Measurements from ENCODE around the gene SFSWAP.

DNA sequence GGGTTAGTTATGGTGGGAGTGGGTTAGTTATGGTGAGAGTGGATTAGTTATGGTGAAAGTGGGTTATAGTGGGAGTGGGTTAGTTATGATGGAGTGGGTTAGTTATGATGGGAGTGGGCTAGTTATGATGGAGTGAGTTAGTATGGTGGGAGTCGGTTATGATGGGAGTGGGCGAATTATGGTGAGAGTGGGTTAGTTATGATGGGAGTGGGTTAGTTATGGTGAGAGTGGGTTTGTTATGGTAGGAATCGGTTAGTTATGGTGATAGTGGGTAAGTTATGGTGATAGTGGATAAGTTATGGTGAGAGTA is 22.1 kb upstream of the SFSWAP start:
- TF ChIP-seq, protein P1, sequence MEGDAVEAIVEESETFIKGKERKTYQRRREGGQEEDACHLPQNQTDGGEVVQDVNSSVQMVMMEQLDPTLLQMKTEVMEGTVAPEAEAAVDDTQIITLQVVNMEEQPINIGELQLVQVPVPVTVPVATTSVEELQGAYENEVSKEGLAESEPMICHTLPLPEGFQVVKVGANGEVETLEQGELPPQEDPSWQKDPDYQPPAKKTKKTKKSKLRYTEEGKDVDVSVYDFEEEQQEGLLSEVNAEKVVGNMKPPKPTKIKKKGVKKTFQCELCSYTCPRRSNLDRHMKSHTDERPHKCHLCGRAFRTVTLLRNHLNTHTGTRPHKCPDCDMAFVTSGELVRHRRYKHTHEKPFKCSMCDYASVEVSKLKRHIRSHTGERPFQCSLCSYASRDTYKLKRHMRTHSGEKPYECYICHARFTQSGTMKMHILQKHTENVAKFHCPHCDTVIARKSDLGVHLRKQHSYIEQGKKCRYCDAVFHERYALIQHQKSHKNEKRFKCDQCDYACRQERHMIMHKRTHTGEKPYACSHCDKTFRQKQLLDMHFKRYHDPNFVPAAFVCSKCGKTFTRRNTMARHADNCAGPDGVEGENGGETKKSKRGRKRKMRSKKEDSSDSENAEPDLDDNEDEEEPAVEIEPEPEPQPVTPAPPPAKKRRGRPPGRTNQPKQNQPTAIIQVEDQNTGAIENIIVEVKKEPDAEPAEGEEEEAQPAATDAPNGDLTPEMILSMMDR (IDR thresholded peaks at IDR 0.05; ENCODE audit: poor library complexity): no peak
- TF ChIP-seq EZH2 (IDR thresholded peaks at IDR 0.05; ENCODE audit: borderline replicate concordance) (no peak), EZH2phosphoT487 (IDR thresholded peaks at IDR 0.05; ENCODE audit: low read depth, severe bottlenecking, unreplicated experiment) (no peak)

Data from hepatocyte (in vitro differentiated cells).